Prostate gland (tissue), 2 donors: Measurements from ENCODE around the gene GRID1. TPM values are rescaled to one million over a fixed set of nuclear protein-coding genes. Genes with fewer than 3 reads are reported as not detected.

ENCODE experiments used
- DNase-seq: peaks from one replicate; pipeline ENCODE4 v3.0.0-alpha.2; 2019; ENCODE audit warnings: low spot score
- H3K27ac ChIP-seq, 2 donors: fragments of 200-600 bp; sonication (generic); 2 replicates each; pipeline ENCODE4 v1.5.1; 2017 to 2019
- H3K27me3 ChIP-seq: fragments of 200-600 bp; sonication (generic); replicated peaks from 2 replicates; pipeline ENCODE4 v1.5.1; 2019; ENCODE audit not compliant: insufficient read depth
- H3K36me3 ChIP-seq, 2 donors: fragments of 200-600 bp; sonication (generic); 1 replicate in 1 of 2; 2 replicates in 1 of 2; pipeline versions ENCODE4 v1.5.1 to v1.8.1; 2017 to 2019
- H3K4me1 ChIP-seq: fragments of 200-600 bp; sonication (generic); replicated peaks from 2 replicates; pipeline ENCODE4 v1.5.1; 2019
- H3K4me3 ChIP-seq, 2 donors: fragments of 200-600 bp; sonication (generic); 2 replicates each; pipeline ENCODE4 v1.5.1; 2017 to 2019
- H3K9me3 ChIP-seq: fragments of 200-600 bp; sonication (generic); 2 replicates; pipeline ENCODE4 v1.5.1; 2017
- CTCF ChIP-seq, 4 experiments: fragments of 200-600 bp in 2 of 4; fragments of 450-650 bp in 2 of 4; sonication (generic) in 2 of 4; IDR thresholded peaks; 1 replicate in 3 of 4; 2 replicates in 1 of 4; pipeline ENCODE4 v1.5.1; 2016 to 2019; ENCODE audit warnings: antibody characterized with exemption in 4 of 4, mild to moderate bottlenecking in 2 of 4, moderate library complexity in 2 of 4
- POLR2A ChIP-seq: fragments of 450-650 bp; IDR thresholded peaks from one replicate; pipeline ENCODE4 v1.6.1; 2016; ENCODE audit warnings: antibody characterized with exemption, mild to moderate bottlenecking
- POLR2AphosphoS5 ChIP-seq: sonication (generic); formaldehyde crosslinking; IDR thresholded peaks from one replicate; pipeline ENCODE4 v1.6.1; 2017; ENCODE audit warnings: antibody characterized with exemption
- WGBS: methylation state at CpG from one replicate; pipeline ENCODE4 v1.1.5; 2018; 5-methylcytosine and 5-hydroxymethylcytosine counted together
- intact Hi-C: fragments of 100-400 bp; cut with DNase I; formaldehyde crosslinking; loops from one replicate; pipeline ENCODE4 v1.14.2; 2022
- total RNA-seq, 2 donors: library from RNA; depleted of rRNA; stranded (reverse); fragments of >200 nt; gene quantifications; one replicate each; pipeline ENCODE4 v1.1.0, GENCODE V29; 2016

The GRID1 gene
- total RNA-seq, 2 donors from 2014 or later = 1.0 to 10.0 TPM

- no peaks in the 10 kb centered on the region for H3K36me3 ChIP-seq
- no peaks in the 10 kb centered on the region for H3K27me3 ChIP-seq
- no peaks in the 10 kb centered on the region for H3K9me3 ChIP-seq
- DNase-seq = no peak
- no peak overlapping the region for H3K4me3 ChIP-seq
- no peaks in the 10 kb centered on the region for H3K4me1 ChIP-seq
- TF ChIP-seq CTCF (IDR thresholded peaks at IDR 0.05) = no peak
- no peak for TF ChIP-seq POLR2A
- no peak for TF ChIP-seq POLR2AphosphoS5
- WGBS = 75% methylated on average over 13 of the region's 13 CpGs
- intact Hi-C loops = no loop called here
- H3K27ac ChIP-seq = no peak overlapping the region
Measured at GRCh38 chr10:86163522-86164173, 202.9 kb downstream of the GRID1 start.

GRCh38 chr10:86162696-86163400, 203.7 kb downstream of the GRID1 start:
- intact Hi-C loops = no loop called here
- Histone ChIP-seq H3K9me3 (no peaks in the 10 kb centered on the region), H3K4me3 (no peak overlapping the region), H3K36me3 (no peaks in the 10 kb centered on the region), H3K27me3 (no peaks in the 10 kb centered on the region), H3K27ac (no peak overlapping the region), H3K4me1 (no peaks in the 10 kb centered on the region)
- TF ChIP-seq CTCF (IDR thresholded peaks at IDR 0.05) = no peak
- no peak for TF ChIP-seq POLR2AphosphoS5
- no peak for DNase-seq
- WGBS = 93% methylated on average over 5 of the region's 5 CpGs

GRCh38 chr10:86162036-86162435, 204.6 kb downstream of the GRID1 start:
- Histone ChIP-seq H3K4me3 (no peak overlapping the region), H3K9me3 (no peaks in the 10 kb centered on the region), H3K36me3 (no peaks in the 10 kb centered on the region), H3K4me1 (no peaks in the 10 kb centered on the region), H3K27me3 (no peaks in the 10 kb centered on the region), H3K27ac (no peak overlapping the region)
- WGBS = 85% methylated on average over 2 of the region's 2 CpGs
- TF ChIP-seq POLR2AphosphoS5 = no peak
- TF ChIP-seq POLR2A = no peak
- no peak for TF ChIP-seq CTCF (IDR thresholded peaks at IDR 0.05)
- intact Hi-C loops = no loop called here
- DNase-seq = no peak

- intact Hi-C loops = no loop called here
- DNase-seq = no peak
- Histone ChIP-seq H3K27me3 (no peaks in the 10 kb centered on the region), H3K4me1 (no peaks in the 10 kb centered on the region), H3K4me3 (no peak overlapping the region), H3K36me3 (no peaks in the 10 kb centered on the region), H3K9me3 (no peaks in the 10 kb centered on the region), H3K27ac (no peak overlapping the region)
- TF ChIP-seq CTCF (IDR thresholded peaks at IDR 0.05) (no peak), POLR2AphosphoS5 (no peak), POLR2A (no peak)
- 80% methylated on average over 8 of the region's 8 CpGs for WGBS
Measured at GRCh38 chr10:86160890-86161585, 205.6 kb downstream of the GRID1 start.
